ENCODE results near the gene ATF3.

The ATF3 gene

DNA sequence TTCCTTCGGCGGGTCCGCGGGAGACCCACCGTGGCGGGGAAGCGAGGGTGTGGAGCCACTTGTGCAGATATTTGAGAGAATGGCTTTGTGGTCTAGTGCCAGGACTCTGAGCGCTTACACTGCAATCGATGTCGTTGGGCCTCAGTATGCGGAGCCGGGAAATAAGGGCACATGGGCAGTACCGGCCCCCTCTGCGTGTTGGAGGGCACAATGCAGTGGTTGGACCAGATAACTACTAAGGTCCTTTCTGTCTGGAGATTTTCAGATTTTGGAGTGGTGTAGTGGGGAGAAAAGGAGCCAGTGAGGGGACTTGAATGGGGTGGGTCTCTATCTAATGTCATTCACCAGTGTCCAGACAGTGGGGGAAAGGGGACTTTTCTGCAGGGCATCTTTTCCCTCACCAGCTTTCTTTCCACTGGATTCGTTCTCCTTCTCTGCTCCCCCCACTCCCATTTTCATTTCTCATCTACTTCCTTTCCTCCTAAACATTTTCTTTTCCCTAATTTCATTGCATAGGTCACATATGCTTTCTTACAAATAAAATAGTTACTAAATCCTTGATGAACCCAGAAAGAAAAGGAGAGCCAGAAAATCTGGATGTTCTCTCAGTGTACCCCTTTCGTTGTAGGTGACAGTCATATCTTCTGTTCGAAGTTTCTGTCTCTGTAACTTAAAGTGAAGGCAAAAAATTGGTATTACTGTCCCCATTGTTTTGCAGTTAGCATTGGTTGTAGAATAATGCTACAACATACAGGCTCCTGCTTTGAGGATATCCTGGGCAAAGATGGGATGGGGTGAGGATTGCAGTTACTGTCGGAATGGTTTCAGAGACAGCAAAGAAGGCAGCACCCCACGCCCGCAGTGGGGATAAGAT lies 1.4 kb downstream of the ATF3 start:
- DNase-seq (ENCODE audit: low spot score): no peak

DNA sequence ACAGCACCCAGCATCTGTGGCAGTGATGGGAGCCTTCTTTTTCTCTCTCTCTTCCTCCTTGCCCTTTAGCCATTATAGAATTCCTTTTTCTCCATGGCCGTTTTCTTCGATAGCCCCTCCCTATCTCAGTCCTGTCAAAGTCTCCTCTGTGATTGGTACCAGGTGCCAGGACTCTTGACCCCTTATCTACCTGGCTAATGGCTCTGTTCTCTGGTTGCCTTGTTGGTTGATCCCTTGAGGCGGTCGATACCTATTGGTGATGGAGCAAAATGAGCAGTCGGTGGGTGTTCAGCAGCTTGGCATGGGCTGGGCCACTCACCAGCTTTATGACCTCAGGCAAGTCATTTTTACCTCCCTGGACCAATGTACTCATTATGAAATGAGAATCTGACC lies 2.0 kb downstream of the ATF3 start:
- no peak for DNase-seq (ENCODE audit: low spot score)

- no peak for DNase-seq (ENCODE audit: low spot score)
Observed at GRCh38 chr1:212611000-212611948, 2.7 kb downstream of the ATF3 start.

GRCh38 chr1:212612041-212612961 lies 3.7 kb downstream of the ATF3 start:
- no peak for DNase-seq (ENCODE audit: low spot score)

GRCh38 chr1:212613440-212614335 lies 5.1 kb downstream of the ATF3 start:
- DNase-seq (ENCODE audit: low spot score): no peak

GRCh38 chr1:212614453-212615200 lies 6.1 kb downstream of the ATF3 start:
- DNase-seq (ENCODE audit: low spot score): no peak

- DNase-seq (ENCODE audit: low spot score): no peak
Observed at GRCh38 chr1:212615201-212615470, 6.6 kb downstream of the ATF3 start.

DNA sequence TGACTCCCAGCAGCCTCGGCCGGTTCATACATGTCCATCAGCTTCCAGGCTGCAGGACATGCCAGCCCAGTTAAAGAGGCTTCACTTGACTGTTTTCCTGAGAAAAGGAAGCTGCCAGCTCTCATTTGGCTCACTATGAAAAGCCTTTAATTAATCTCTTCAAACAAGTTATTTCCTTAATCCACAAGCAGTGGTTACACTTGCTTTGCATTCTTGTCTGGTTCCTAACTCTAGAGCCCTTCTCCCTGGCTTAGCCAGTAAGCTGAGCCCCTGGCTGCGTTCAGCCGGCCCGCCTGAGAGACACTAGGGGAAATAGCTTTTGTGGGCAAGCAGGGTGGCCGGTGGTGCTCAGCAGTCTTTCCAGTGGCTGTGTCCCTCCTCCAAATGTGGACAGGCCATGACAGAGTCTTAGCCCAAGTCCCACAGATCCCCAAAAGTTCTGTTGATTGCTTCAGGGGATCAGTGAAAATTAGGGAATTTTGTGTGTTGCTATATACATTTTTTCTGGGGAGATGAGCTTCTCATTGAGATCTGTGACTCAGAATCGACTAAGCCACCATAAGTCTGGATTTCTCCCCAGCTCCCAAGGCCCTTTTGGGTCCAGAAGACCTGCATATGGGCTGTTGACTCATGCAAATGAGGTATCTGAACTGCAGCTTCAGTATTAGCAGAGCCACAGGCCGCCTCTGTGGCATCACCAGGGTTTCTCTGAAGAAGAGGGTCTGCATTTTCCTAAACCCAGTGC lies 10.1 kb downstream of the ATF3 start:
- no peak for DNase-seq (ENCODE audit: low spot score)

GRCh38 chr1:212620293-212620692 lies 11.7 kb downstream of the ATF3 start:
- no peak for DNase-seq (ENCODE audit: low spot score)

GRCh38 chr1:212621043-212621948 lies 12.7 kb downstream of the ATF3 start:
- DNase-seq (ENCODE audit: low spot score): no peak

DNA sequence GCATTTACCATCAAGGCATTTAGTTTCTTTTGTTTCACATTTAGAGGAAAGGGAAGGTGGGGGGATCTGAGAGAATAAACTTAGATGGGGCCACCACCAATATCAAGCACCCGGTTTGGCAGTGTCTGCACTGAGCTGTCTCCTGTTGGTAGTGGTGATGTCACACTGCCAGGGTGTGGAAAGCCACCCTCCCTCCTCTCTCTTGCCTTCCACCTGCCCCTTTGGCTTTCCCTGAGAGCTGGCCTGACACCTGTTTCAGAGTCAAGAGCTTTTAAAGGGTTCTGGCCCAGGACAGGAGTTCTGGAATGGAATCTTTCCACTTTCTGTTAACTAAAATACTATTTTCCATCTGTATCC lies 13.4 kb downstream of the ATF3 start:
- no peak for DNase-seq (ENCODE audit: low spot score)

GRCh38 chr1:212622467-212622866 lies 13.9 kb downstream of the ATF3 start:
- DNase-seq (ENCODE audit: low spot score): no peak

- DNase-seq (ENCODE audit: low spot score): no peak
Observed at GRCh38 chr1:212622906-212623305, 14.3 kb downstream of the ATF3 start.

DNA sequence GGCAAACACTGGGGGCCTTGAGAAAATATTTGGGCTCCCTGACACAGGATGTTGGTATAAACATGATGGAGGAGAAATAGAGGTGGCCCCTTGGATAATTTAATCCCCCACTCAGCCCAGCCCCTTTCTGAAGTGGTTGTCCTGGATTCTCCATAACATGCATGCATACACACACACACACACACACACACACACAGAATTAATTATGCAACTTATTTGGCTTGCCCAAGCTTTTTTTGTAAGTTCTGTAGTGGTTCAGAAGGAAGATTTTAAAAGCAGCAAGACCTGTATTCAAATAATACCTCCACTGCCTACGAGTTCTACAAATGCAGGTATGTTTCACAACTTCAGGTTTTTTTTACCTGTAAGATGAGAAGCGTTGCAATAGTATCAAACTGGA lies 15.0 kb downstream of the ATF3 start:
- DNase-seq (ENCODE audit: low spot score): no peak

- no peak for DNase-seq (ENCODE audit: low spot score)
Observed at GRCh38 chr1:212624976-212625501, 16.5 kb downstream of the ATF3 start.

DNA sequence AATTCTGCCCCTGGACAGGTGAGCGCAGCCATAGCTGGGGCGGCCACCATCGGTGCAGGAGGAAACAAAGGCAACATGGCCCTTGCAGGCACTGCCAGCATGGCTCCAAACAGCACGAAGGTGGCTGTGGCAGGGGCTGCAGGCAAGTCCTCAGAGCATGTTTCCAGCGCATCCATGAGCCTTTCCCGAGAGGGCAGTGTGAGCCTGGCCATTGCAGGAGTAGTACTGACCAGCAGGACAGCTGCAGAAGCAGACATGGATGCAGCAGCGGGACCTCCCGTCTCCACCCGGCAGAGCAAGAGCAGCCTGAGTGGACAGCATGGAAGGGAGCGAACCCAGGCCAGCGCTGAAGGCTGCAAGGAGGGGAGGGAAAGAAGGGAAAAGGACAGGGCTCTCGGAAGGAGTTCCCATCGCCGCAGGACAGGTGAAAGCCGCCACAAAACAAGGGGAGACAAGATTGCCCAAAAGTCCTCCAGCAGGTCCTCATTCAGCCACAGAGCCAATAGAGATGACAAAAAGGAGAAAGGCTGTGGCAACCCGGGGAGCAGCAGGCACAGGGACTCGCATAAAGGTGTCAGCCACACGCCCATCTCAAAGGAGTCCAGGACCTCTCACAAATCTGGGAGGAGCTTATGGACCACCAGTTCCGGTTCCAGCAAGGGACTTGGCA lies 17.4 kb downstream of the ATF3 start:
- no peak for DNase-seq (ENCODE audit: low spot score)

DNA sequence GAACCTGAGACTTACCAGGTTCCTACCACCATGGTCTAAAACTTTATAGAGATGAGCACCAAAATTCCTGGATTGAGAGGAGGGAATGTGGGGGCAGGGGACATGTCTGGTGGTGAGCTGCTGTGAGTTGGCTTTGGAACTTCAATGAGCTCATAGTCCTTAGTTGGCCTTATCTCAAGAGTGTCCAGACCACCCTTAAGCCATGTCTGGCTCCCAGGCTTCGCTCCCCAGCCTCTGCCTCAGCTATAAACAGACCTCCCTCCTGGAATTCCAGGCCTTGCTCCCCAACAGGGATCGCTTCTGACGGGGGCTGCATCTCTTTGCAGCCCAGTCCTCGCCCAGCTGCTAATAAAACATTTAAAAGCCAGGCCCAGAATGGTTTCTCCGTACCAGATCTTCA lies 19.5 kb downstream of the ATF3 start:
- DNase-seq (ENCODE audit: low spot score): no peak
